Measurements from ENCODE around the gene ALS2.
A peak's percentile ranks its signal among the peaks of the same experiment; 100 is the strongest.
"Not testable (repeated sequence)": the region's sequence is repeated elsewhere in the genome, so short reads cannot be mapped to it uniquely, and the experiment has no call there.

Gene ALS2

DNA sequence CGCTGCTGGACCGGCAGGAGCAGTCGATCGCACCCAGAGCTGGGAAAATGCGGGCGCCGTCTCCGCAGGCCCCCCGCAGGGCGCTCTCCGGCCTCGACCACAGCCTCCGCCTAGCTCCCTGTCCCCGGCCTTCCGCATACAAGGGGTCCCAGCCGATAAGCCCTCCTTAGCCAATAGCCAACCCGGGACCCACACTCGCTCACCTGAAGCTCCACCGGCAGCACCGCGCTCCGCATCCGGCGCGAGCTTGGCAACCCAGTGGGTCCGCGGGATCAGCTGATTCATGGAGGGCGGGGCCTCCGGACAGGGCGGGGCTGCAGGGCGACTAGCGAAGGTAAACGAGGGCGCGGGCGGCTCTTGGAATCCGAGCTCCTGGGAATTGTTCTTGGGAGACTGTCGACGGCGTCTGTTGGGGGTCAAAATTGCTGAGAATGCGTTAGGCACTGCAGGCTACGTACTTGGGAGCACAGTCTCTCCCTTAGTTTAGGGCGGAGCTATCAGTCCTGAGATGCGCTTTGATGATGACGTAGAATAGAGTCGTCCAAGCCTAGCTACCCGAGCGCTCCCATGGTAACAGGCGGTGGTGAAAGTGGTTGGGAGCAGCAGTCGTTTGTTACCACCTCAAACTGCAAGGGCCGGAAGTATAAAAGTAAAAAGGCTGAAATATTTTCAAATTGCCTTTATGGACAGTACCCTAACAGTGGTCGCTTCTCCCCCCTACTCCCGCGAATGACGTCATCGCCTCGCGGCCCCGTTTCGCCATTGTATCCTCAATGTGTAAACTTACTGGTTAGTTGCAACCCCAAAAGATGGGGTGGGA lies at the start of gene ALS2:
ALS2 (minus strand) TSS at position 260 of the 820 bp plus-strand sequence. CDS start 12,048 bp downstream, outside the sequence.
- peak; percentile 97 for DNase-seq

- no peak for DNase-seq
These were observed 47.5 kb upstream of the ALS2 start for GRCh38 chr2:201828220-201828619.

GRCh38 chr2:201827621-201828020 lies 46.9 kb upstream of the ALS2 start:
- DNase-seq = no peak

DNA sequence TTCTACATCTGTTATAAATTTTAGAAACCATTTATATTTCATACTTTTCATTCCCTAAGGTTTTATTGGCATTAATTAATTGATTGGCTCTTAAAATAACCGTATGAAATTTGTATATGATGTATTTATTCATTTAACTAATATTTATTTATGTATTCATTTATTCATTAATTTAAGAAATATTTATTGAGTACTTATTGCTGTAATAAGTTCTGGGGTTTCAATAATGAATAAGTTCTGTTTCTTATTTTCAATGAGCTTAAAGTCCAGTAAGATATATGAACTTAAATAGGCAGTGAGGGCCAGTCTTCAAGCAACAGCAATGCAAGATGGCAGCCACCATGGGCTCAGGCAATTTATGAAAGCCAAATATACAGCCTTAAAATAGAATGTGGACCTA lies 43.5 kb upstream of the ALS2 start:
- DNase-seq = no peak

- no peak for DNase-seq
These were observed 40.3 kb upstream of the ALS2 start for GRCh38 chr2:201821080-201821479.

- DNase-seq = no peak
These were observed 39.8 kb upstream of the ALS2 start for GRCh38 chr2:201820383-201821007.

GRCh38 chr2:201816657-201817575 lies 36.2 kb upstream of the ALS2 start:
- no peak for DNase-seq

DNA sequence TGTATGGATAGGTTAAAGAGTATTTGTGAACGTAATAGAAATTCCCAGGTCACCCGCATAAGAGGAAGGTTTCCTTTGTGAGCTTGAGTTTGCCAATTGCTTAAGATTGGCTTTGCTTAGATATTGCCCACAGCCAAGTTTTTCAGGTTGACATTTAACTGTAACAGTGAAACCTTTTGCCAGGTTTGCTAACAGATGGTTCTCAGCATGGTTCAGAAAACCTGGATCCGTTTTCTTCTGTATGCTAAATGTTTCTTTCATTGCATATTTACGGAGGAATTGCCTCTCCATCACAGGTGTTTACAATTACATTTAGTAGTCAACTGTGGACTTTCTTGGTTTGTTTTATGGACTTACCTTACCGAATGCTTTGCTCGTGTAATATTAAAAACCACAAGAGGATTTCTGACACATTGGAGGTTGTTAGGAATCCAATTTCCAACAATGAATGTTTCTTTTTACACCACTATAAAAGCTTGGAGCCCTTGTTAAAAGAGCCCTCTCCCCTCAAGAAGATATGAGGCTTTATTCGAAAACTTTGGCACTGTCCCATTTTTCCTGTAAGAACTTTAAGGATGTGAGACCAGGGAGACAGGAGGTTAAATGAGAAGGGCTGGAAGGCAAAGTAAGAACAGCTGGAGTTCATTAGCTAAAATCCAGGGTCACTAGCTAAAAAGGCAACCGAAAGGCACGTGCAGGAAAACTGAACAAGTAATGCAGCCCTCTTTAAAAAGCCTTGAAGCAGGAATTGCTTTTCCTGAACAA lies 33.4 kb upstream of the ALS2 start:
- no peak for DNase-seq

- not testable (repeated sequence) for DNase-seq
These were observed 29.9 kb upstream of the ALS2 start for GRCh38 chr2:201810604-201811003.

GRCh38 chr2:201809633-201810032 lies 28.9 kb upstream of the ALS2 start:
- DNase-seq = no peak

DNA sequence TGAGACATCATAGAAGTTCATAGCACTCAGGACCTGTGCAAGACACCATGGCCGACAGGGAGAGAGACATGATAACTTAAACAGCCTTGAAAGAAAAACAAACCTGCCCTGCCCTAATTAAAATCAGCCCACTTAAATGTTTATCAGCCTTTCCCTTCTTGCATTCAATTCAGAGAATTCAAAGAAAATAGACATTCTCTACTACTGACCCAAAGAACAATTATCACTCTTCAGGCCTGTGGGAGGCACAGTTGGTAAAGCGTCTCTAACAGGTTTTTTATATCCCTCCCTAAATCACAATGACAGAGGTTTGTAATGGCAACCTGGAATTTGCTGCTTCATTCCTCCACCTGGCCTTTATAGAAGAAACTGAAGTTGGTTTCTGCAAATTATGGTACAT lies 27.3 kb upstream of the ALS2 start:
- no peak for DNase-seq

GRCh38 chr2:201807452-201807999 lies 26.8 kb upstream of the ALS2 start:
- no peak for DNase-seq

- DNase-seq = no peak
These were observed 25.9 kb upstream of the ALS2 start, which contains the start of gene CDK15 for GRCh38 chr2:201806442-201807170. Gene CDK15 (plus strand): TSS chr2:201806537. CDS start chr2:201806665, 128 bp downstream.

GRCh38 chr2:201798914-201799285 lies 18.2 kb upstream of the ALS2 start:
- DNase-seq = not testable (repeated sequence)

- DNase-seq = no peak
These were observed 17.6 kb upstream of the ALS2 start for GRCh38 chr2:201798252-201798913.

GRCh38 chr2:201797175-201797840 lies 16.6 kb upstream of the ALS2 start:
- no peak for DNase-seq

DNA sequence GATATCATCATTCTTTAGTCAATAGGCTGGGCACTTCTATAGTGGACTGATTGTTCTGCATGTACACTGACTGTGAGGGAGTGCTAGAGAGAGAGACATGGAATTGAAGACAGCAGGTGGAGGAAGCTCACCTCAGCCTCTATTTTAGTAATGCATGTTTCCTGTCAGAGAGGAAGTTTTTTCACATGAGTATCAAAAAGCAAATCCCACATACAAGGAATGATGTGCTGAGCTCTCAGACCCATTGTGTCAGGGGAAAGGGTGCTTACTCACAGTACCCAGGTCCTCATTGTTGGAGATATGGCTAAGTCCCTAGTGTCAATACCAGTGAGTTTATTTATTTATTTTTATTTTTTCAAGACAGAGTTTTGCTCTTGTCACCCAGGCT lies 15.7 kb upstream of the ALS2 start:
- no peak for DNase-seq

GRCh38 chr2:201795607-201796477 lies 15.1 kb upstream of the ALS2 start:
- DNase-seq = peak in 1 of 2 experiments; percentile 5

- DNase-seq = no peak
These were observed 13.6 kb upstream of the ALS2 start for GRCh38 chr2:201794294-201794693.
